Measurements from ENCODE around the gene TTLL1. TPM values are rescaled to one million over a fixed set of nuclear protein-coding genes. Genes with fewer than 3 reads are reported as not detected.

TTLL1 gene
- total RNA-seq: 10 to 100 TPM; 12.3 to 15.5 TPM

DNA sequence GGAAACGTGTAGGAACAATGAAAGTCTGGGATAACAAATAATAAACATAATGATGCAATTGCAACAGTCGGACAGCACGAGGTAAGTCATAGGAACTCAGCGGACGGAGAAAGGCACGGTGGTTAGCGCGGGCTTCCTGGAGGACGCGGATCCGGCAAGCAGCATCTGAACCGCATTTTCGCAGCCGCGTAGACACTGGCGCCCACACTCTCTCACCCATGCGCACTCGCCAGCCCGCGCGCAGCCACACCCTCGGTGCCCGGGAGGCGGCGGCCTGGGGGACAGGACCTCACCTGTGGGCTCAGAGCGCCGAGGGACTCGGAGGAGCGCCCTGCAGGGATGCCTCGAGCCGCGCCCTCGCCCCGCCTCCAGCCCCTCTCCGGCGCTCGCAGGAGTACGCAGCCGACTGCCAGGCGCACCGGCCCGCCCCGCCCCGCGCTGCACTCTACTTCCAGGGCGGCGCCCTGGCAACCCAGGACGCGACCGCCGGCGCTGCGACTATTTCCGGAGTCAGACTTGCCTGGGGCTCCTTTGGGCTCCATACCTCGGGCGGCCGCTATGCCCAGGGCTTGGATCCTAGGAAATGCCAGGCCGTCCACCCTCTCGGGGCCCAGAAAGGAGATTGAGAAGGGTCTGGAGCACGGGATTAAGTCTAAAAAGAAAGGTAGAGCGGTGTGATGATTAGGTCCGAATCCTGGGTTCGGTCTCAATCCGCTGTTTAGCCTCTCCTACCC, at the start of gene TTLL1:
Gene TTLL1 (minus strand): TSS at position 408 of the 734 bp plus-strand sequence. CDS start 13,805 bp downstream, outside the sequence.

DNA sequence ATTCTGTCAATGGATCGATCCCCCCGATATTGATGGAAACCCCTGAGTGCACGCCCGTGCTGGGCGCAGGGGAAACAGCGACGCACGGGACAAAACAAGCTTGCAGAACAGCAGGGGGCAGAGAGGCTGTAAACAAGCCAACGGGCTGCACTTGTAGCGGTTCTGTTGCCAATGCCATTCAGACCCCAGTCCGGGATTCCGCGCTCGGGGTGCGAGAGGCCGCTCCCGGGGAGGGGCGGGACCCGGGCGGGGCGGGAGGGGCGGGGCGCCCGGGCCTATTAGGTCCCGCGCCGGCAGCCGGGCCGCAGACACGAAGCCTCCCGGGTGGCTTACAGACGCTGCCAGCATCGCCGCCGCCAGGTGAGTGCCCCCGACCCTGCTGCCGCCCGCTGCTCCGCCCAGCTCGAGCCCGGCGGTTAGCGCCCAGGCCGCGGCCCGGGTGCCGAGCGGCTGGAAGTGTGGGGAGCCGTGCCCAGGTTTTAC, 21.3 kb upstream of the TTLL1 start, which contains the start of gene BIK:
Gene BIK (plus strand): TSS at position 307 of the 483 bp plus-strand sequence. CDS start 13,273 bp downstream, outside the sequence.

GRCh38 chr22:43014869-43015676, 74.1 kb downstream of the TTLL1 start, which contains the start of gene PACSIN2:
TSS of gene PACSIN2 (minus strand) at chr22:43015149. CDS start at chr22:42912080, 103,069 bp downstream.

Other genes with a start within 250 kb of the TTLL1 start
- gene ARFGAP3, start 232.1 kb downstream of the TTLL1 start, total RNA-seq: 10 to 100 TPM; 29.6 to 43.4 TPM
- gene PACSIN2, start 74.2 kb downstream of the TTLL1 start, total RNA-seq: 10 to 100 TPM; 54.4 to 78.9 TPM
- 1 to 10 TPM in 1 of 2 donors, under 1 TPM in 1; 0.69 to 2.3 TPM for gene BIK, start 21.4 kb upstream of the TTLL1 start, total RNA-seq
- 10 to 100 TPM; 14.1 to 24.0 TPM for gene MCAT, start 54.0 kb upstream of the TTLL1 start, total RNA-seq
- 100 to 1,000 TPM; 235 to 273 TPM for gene TSPO, start 62.2 kb upstream of the TTLL1 start, total RNA-seq
- 10 to 100 TPM; 47.5 to 61.9 TPM for gene TTLL12, start 97.7 kb upstream of the TTLL1 start, total RNA-seq

Measured in melanocyte of skin (primary cell).